IPS DF 4.7 (cell line): Measurements from ENCODE around the gene BAG2.

Source experiments
- DNase-seq: peaks from one replicate; pipeline ENCODE4 v3.0.0-alpha.2; 2013; ENCODE audit warnings: low spot score; ENCODE audit errors: extremely low read depth

The BAG2 gene

DNA sequence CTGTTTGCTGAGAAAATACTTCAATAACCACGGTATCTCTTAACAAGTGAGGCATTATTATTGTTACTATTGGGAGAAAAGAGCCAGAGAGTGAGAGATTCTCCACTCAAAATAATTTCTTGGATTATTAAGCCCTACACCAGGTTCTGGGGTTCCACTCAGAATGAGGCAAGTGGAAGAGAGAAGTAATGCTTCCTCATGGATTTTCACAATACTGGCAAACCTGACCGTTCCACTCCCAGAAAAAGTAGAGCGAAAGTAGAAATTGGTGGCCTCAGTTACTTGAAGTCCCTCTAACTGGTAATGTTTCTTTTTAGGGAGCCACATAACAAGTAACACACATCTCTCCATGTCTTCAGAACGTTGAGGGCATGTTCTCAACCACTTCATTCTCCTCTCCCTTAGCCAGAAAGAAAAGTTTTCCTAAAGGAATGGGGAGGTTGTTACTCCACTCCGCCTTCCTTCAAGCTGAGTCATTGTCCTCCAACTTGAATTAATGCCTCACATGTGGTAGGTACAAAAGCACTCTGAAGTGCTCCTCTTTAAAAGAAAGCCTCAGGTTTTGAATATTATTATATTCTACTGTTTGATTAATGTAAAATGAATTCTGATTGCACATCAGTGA is 1.9 kb downstream of the BAG2 start:
- DNase-seq, result no peak

DNA sequence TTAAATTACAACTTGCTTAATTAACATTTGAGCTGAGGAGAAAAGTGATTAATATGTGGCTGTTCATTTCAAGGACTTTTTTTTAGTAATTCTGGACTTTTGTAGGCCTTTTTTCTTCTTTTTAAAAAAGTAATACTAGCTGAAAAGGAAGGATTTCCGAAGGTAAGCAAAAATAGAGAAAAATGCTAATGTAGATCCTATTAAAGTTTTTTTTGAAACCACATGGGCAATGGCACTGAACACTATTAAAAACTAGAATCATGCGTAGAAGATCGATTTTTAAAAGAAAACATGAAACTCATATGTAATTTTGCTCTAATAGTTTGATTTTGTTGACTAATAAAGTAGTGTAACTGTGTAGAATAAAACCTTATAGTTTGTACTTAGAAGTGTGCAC is 2.4 kb downstream of the BAG2 start:
- DNase-seq, result no peak

DNA sequence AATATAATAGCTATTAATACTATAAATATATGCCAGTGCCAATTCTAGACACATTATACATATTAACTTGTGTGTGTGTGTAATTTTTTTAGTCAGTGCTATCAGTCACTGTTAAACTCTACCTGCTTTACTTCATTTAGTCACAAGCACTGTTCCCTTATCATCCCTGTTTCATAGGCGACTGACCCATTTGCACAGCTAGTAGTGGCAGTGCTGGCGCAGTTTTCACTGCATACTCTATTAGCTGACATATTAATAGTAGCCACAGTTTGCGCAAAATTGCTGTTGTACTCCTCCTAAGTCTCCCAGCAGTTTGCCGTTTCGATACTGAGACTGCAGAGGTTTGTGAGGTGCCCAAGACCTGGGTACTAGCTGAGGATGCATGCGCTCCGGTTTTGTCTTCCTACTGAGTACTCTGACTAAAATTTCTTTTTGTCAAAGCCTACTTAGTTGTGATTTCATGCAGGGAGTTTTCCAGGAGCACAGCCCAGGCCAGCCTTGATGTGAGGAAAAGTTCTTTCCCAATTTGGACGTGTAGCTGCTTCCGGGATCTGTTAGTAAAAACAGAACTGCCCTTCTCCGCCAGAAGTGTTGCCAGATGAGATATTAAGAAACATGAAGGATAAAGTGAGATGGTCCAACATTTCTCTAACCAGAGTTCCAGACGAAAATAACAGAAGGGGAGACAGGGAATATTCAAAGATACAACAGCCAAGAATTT is 5.6 kb downstream of the BAG2 start:
- DNase-seq, result no peak

DNA sequence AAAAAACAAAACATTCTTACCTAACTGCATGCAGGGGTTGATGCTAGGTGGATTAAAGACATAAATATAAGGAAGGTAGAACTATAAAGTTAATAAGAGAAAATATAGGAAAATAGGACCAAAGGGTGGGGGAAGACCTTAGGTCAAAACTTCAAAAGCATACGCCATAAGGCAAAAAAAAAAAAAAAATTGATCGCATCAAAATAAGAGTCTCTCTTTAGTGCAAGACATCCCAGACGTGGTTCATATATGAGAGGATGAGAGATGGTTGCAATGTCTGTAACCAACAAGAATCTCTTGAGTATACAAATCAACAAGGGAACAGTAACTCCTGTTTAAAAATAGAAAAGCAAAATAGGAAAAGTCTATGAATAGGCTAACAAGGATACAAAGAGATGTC is 8.5 kb downstream of the BAG2 start:
- no peak for DNase-seq

DNA sequence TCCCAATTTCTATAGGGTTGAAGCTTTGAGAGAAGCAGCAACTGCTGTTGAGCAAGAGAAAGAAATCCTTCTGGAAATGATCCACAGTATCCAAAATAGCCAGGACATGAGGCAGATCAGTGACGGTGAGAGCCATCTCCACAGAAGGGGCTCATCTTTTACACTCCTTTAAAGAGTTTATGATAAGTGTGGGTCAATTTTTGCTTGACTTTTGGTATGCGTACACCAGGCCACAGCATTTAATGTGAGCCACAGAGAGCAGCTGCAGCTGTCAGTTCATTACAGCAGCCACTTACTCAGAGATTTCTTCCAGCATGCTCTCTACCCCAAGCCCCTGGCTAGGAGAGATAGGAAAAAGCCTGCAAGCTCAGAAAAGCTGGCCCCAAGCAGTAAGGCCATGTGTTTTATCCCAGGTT is 9.9 kb downstream of the BAG2 start:
- DNase-seq, result no peak

DNA sequence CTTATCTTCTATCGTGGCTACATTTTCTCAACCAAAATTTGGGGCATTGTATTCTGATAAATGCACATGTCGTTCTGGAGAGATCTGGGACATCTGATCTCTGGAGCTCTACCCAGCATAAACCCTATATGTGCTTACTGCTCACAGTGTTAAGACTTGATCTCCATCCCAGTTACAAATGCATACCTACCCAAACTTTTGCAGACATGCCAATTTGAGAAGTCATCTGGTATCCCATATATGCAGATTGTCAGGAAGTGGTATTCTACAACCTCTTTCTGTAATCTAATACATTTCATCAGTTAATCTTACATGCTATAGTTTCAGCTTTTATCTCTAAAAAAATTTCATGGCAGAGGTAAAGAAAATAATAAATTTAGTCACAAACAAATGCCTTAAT is 11.2 kb downstream of the BAG2 start:
- DNase-seq, result no peak

DNA sequence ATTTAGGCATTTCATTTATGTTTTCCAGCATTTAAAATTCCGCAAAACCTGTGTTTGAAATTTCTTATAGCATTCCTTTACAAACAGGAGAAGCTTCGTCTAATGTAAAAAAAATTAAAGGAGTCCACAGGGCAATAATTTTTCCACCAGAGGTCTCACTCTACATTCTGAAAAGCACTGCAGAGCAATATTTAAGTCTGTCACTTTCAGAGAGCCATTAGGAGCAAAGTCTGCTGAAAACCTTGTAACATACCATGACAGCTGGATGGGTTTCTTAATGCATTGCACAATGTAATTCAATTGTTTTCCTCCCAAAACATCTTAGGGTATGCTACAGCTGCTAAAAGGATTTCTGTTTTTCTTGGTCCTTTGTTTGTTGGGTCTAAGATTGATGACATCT is 18.0 kb downstream of the BAG2 start:
- no peak for DNase-seq

DNA sequence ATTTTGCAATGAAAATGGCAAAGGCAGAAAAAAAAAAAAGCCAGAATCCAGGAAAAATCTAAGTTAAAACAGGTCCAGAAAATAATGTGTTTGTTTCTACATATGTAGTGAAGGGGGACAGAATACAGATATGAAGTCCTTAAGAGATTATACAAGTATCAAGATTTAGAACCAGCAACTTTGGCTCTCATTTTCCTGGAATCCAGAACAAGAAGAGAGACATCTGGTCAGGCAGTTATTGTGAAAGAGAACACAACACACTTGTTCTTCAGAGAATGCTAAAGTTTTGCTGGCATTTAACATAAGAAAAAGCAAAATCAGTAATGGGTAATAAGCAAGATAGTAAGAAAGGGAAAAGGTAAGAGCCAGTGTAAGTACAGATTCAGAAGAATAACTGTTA is 21.1 kb downstream of the BAG2 start:
- DNase-seq, result no peak

DNA sequence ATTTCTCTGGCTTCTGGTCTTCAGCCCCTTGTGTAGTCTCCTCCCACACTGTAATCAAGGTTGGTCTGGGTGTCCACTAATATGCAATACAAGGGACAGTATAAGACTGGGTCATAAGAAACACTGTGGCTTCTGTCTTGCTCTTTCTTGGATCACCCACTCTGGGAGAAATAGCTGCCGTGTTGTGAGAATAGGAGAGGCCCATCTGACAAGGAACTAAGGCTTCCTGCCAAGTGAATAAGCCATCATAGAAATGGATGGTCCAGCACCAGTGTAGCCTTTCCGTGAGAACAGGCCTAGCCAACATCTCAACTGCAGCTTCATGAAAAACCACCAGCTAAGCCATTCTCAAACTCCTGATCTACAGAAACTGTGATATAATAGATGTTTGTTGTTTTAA is 23.3 kb downstream of the BAG2 start:
- no peak for DNase-seq

DNA sequence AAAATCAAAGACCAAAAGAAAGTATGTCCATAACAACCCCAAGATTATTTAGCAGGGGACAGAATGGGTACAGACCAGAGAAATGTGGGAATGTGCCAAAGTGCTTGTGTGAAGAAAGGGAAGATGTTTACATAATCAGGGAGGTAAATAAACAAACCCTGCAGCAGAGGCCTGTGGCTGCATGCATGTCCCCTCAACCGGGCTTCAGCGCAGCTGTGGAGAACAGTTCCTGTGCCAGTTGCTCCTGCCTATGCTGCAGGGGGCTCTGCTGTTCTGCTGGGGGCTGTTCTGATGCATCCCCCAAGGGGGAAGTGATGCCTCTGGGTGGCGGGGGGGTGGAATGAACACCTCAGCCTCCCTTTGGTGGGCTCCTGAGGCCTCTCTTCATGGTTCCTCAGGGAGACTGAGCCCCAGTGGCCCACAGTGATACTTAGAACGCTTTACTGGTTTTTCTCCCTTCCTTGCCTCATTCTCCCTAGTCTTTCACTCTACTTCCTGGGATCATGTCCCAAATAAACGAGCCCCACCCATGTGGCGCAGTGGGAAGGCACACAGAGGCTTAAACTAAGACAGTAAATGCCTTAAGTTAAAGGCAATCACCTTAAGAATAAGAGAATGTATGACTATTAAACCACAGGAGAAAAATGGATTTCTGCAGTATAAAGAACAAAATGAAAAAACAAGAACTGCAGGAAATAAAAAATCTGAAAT is 27.0 kb downstream of the BAG2 start:
- no peak for DNase-seq

DNA sequence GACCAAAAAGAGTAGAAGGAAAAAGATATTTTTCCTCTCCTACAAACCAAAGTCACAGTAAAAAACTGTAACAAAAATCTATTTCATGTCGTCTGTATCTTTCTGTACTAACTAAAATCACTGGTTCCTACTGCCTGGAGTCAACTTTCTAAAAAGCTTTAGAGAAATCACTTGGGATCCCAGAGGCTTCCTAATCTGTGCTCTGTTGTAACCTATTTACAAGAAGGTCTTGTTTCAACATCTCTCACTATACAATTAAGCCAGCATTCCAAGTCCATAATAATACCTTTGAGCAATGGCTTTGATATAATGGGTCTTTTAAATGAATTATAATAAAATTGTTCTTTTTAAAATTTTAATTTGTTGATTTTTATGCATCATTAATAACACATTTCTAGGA is 29.6 kb downstream of the BAG2 start:
- no peak for DNase-seq

DNA sequence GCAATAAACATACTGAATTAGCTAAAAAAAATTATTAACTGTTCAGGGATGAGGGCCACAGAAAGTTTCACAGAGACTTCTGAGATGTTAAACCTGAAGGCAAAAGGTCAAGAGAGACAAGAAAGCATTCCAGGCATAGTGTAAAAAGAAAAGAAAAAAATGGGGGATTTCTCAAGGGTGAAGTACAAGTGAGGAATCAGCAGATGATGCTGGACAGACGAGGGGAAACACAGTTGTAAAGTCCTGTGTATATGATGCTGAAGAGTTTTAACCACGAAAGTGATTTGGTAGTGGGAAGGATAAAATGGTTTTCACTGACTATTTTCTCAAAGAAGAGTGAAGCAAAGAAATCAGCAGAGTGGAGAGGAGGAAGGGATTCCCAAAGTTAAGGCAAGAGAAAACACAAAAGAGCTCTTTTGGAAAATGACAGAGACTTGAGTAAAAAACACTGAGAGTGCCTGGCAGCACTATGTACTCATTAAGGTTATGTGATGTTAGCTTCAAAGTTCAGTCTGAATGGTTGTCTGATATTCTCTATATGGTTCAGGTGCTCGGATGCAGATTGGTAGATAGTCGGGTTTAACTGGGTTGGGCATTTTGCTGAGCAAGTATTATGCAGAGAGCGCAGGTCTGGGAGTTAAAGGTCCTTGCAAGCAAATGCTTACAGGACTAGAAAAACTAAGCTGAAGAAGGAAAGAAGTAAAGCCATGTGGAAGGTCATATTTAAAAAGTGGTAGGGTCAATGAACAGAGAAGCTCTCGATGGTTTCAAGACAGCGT is 33.6 kb downstream of the BAG2 start:
- no peak for DNase-seq

DNA sequence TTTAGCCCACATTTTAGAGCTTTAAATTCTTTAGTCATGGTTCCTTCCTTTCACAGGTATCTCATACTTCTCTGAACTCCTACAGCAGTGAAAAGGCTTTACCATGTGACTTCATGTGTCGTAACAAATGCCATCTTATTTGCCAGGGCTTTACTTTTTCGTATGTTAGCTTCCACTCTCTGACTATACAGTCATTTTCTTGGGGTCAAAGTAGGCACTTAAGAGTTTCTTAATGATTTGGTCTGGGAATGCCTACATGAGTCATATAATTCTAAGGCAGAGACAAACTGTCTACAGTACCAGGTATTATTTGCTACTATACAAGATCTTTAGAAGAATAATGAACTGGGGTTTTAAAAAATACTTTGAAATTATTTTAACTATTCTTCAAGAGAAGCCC is 35.0 kb downstream of the BAG2 start:
- no peak for DNase-seq

DNA sequence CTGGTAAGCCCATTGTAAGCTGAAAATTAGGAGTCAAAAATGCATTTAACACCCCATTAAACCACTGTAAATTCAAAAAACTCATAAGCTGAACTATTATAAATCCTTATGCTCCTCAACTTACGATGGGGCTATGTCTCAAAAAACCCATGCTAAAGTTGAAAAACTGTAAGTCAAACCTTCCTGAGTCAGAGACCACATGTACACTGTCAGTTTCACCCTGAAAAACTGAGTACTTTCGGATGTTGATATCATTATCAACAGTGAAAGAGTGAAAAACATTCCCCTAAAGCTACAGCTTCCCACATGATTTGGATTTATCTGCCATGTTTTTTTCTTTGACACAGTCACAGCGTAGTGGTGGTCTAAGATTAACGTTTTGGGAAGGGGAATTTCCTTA is 35.7 kb downstream of the BAG2 start:
- DNase-seq, result no peak

DNA sequence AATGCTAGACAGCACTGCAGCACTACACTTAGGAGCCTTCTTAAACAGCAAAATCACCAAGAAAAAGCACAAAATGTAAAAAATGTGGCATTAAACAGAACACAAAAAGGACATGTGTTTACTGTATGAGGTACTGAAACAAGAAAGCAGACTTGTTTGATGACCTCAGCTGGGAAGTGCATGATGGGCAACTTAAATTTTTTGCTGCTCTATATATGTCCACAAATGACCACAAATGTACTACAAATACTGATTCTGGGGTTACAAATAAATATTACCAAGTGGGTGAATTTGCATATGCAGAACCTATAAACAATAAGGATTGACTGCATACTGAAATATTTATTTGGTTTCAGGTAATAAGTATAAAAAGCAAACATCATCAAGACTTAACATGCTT is 36.9 kb downstream of the BAG2 start:
- no peak for DNase-seq

DNA sequence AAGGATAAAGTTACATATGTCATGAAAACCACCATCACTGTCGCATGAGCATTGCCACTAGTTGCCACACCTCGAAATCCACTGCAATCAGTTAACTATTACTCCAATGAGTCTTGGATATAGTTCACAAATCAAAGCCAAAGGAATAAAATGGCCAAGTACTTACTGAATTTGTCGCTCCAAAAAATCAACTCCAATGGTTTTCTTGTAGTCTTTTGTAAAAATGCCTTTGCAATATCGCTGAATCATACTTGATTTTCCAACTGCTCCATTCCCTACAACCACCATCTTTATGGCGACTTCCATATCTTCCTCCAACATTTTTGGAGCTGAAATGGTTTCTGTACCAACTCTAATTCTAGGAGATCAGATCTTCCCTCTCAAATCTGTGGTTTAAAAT is 37.9 kb downstream of the BAG2 start:
- no peak for DNase-seq

DNA sequence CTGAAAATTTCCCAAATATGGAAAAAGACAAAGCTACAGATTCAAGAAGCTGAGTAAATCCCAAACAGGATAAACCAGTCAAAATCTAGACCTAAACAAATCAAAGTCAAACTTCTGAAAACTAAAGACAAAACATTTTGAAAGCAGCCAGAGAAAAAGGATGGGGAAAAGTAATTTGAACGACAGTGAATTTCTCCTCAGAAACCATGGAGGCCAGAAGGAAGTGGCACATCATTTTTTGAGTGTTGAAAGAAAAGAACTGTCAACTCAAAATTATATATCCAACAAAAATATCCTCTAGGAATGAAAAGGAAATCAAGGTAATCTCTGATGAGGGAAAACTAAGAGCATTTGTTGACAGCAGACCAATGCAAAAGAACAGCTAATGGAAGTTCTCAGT is 43.1 kb downstream of the BAG2 start:
- DNase-seq, result no peak

DNA sequence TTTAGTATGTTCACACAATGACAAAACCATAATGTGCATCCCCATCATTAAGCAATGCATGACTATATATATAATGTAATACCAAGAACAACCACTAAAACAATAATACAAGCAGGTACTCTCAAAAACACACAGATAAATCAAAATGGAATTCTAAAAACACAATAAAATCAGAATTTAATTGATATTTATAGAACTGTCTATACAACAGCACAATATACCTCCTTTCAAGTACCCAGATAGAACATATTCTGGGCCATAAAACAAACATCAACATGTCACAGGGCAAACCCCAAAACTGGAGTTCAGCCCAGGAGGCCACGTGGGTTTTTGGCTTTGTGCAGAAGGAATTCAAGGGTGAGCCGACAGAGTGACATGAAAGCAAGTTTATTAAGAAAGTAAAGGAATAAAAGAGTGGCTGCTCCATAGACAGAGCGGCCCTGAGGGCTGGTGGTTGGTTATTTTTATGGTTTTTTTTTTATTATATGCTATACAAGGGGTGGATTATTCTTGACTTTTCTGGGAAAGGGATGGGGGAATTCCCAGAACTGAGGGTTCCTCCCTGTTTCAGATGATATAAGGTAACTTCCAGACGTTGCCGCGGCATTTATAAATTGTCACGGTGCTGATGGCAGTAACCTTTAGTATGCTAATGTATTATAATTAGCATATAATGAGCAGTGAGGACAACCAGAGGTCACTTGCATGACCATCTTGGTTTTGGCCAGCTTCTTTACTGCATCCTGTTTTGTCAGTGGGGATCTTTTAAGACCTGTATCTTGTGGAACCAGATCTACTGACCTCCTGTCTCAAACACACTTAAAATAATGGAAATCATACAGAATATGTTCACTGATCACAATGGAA is 44.3 kb downstream of the BAG2 start:
- no peak for DNase-seq

DNA sequence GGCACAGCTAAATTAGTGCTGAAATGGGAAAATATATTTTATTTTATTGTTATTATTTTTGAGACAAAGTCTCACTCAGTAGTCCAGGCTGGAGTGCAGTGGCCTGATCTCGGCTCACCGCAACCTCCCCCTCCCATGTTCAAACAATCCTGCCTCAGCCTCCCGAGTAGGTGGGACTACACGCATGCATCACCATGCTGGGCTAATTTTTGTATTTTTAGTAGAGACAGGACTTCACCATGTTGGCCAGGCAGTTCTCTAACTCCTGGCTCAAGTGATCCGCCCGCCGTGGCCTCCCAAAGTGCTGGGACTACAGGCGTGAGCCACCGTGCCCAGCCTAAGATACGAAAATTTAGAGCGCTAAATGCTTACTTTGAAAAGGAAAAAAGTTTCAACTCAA is 45.1 kb downstream of the BAG2 start:
- DNase-seq, result no peak

DNA sequence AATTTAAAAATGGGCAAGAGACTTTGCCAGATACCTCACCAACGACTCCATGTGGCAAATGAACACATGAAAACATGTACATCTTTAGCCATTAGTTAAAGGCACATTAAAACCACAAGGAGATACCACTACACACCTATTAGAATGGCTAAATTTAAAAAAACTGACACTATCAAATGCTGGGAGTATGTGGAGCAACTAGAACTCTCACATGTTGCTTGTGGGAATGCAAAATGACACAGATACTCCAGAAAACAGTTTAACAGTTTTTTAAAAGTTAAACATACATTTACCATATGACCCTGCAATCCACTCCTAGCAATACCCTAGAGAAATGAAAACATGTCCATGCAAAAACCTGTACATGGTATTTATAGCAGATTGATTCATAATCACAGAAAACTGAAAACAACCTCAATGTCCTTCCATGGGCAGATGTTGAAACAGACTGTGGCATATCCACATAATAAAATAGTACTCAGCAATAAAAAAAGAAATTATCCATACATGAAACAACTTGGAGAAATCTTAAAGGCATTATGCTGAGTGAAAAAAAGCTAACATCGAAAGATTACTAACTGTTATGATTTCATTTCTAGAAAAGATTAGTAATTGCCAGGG is 48.1 kb downstream of the BAG2 start:
- no peak for DNase-seq
